ENCODE results near the gene SYT2.
A peak's percentile ranks its signal among the peaks of the same experiment; 100 is the strongest.
"Not testable (repeated sequence)": the region's sequence is repeated elsewhere in the genome, so short reads cannot be mapped to it uniquely, and the experiment has no call there.

Gene SYT2

GRCh38 chr1:202603435-202603834 is 106.8 kb downstream of the SYT2 start:
- DNase-seq (ENCODE audit: extremely low spot score, insufficient read length, low read depth) (no peak), FAIRE-seq (no peak)

GRCh38 chr1:202600432-202601041 is 109.7 kb downstream of the SYT2 start:
- FAIRE-seq (no peak), DNase-seq (ENCODE audit: extremely low spot score, insufficient read length, low read depth) (no peak)

GRCh38 chr1:202599669-202600431 is 110.4 kb downstream of the SYT2 start:
- DNase-seq (ENCODE audit: extremely low spot score, insufficient read length, low read depth): peak; percentile 60
- peak; percentile 91 for FAIRE-seq

GRCh38 chr1:202597090-202597761 is 113.0 kb downstream of the SYT2 start:
- no peak for DNase-seq (ENCODE audit: extremely low spot score, insufficient read length, low read depth)
- FAIRE-seq: peak; percentile 62

GRCh38 chr1:202596638-202597037 is 113.6 kb downstream of the SYT2 start:
- FAIRE-seq (no peak), DNase-seq (ENCODE audit: extremely low spot score, insufficient read length, low read depth) (no peak)

- FAIRE-seq: no peak
- no peak for DNase-seq (ENCODE audit: extremely low spot score, insufficient read length, low read depth)
Measured at GRCh38 chr1:202593845-202594244, 116.4 kb downstream of the SYT2 start.

- no peak for FAIRE-seq
- no peak for DNase-seq (ENCODE audit: extremely low spot score, insufficient read length, low read depth)
Measured at GRCh38 chr1:202592146-202592545, 118.1 kb downstream of the SYT2 start.

- DNase-seq (ENCODE audit: extremely low spot score, insufficient read length, low read depth): no peak
- no peak for FAIRE-seq
Measured at GRCh38 chr1:202591515-202591914, 118.7 kb downstream of the SYT2 start.

- no peak for DNase-seq (ENCODE audit: extremely low spot score, insufficient read length, low read depth)
- no peak for FAIRE-seq
Measured at GRCh38 chr1:202590975-202591411, 119.3 kb downstream of the SYT2 start.

- FAIRE-seq (no peak), DNase-seq (ENCODE audit: extremely low spot score, insufficient read length, low read depth) (no peak)
Measured at GRCh38 chr1:202590126-202590525, 120.1 kb downstream of the SYT2 start.

GRCh38 chr1:202589190-202589930 is 120.9 kb downstream of the SYT2 start:
- DNase-seq (ENCODE audit: extremely low spot score, insufficient read length, low read depth) (no peak), FAIRE-seq (no peak)

GRCh38 chr1:202588503-202589189 is 121.6 kb downstream of the SYT2 start:
- DNase-seq (ENCODE audit: extremely low spot score, insufficient read length, low read depth) (no peak), FAIRE-seq (no peak)

- DNase-seq (ENCODE audit: extremely low spot score, insufficient read length, low read depth) (no peak), FAIRE-seq (no peak)
Measured at GRCh38 chr1:202587859-202588485, 122.3 kb downstream of the SYT2 start.

- no peak for DNase-seq (ENCODE audit: extremely low spot score, insufficient read length, low read depth)
- FAIRE-seq: no peak
Measured at GRCh38 chr1:202586871-202587270, 123.4 kb downstream of the SYT2 start.

GRCh38 chr1:202586018-202586821 is 124.0 kb downstream of the SYT2 start:
- peak; percentile 25 for DNase-seq (ENCODE audit: extremely low spot score, insufficient read length, low read depth)
- FAIRE-seq: peak; percentile 46

- DNase-seq (ENCODE audit: extremely low spot score, insufficient read length, low read depth): no peak
- FAIRE-seq: no peak
Measured at GRCh38 chr1:202585590-202585933, 124.7 kb downstream of the SYT2 start.

- no peak for FAIRE-seq
Measured at GRCh38 chr1:202584707-202585589, 125.3 kb downstream of the SYT2 start.

GRCh38 chr1:202582350-202582749 is 127.9 kb downstream of the SYT2 start:
- DNase-seq (ENCODE audit: extremely low spot score, insufficient read length, low read depth); FAIRE-seq: not testable (repeated sequence)

More at GRCh38 chr1:202584707-202585589, 125.3 kb downstream of the SYT2 start:
- DNase-seq (ENCODE audit: extremely low spot score, insufficient read length, low read depth): no peak

All from GM18507 (cell line).